Colon (tissue), 2 donors: ENCODE data around the gene PGS1.

ENCODE experiments used
- FAIRE-seq: peaks from 2 replicates; lab custom pipeline; 2012; peaks lifted over from hg19 to GRCh38; lab: Jason Lieb, UNC
- donor health status: control.
- donor health status: control.

PGS1 gene

GRCh38 chr17:78411241-78411857 is 32.9 kb downstream of the PGS1 start:
- no peak for FAIRE-seq

GRCh38 chr17:78412403-78412802 is 34.0 kb downstream of the PGS1 start:
- FAIRE-seq, result no peak

GRCh38 chr17:78414178-78415162 is 36.0 kb downstream of the PGS1 start:
- no peak for FAIRE-seq

GRCh38 chr17:78415821-78416711 is 37.6 kb downstream of the PGS1 start:
- FAIRE-seq, result no peak

GRCh38 chr17:78416791-78417530 is 38.5 kb downstream of the PGS1 start:
- FAIRE-seq, result no peak

- no peak for FAIRE-seq
Observed at GRCh38 chr17:78417531-78417909, 39.1 kb downstream of the PGS1 start.

- FAIRE-seq, result no peak
Observed at GRCh38 chr17:78418326-78419026, 40.0 kb downstream of the PGS1 start.

- no peak for FAIRE-seq
Observed at GRCh38 chr17:78419970-78420815, 41.7 kb downstream of the PGS1 start.

- no peak for FAIRE-seq
Observed at GRCh38 chr17:78421084-78421533, 42.7 kb downstream of the PGS1 start.

- FAIRE-seq, result no peak
Observed at GRCh38 chr17:78421534-78422266, 43.3 kb downstream of the PGS1 start.

- FAIRE-seq, result no peak
Observed at GRCh38 chr17:78422267-78422605, 43.8 kb downstream of the PGS1 start.

GRCh38 chr17:78422872-78423588 is 44.6 kb downstream of the PGS1 start:
- no peak for FAIRE-seq

GRCh38 chr17:78423961-78424675 is 45.7 kb downstream of the PGS1 start:
- no peak for FAIRE-seq

GRCh38 chr17:78425429-78425828 is 47.0 kb downstream of the PGS1 start:
- FAIRE-seq, result no peak

- no peak for FAIRE-seq
Observed at GRCh38 chr17:78426293-78426879, 47.9 kb downstream of the PGS1 start.

GRCh38 chr17:78427140-78427539 is 48.7 kb downstream of the PGS1 start:
- FAIRE-seq, result no peak

- FAIRE-seq, result no peak
Observed at GRCh38 chr17:78428025-78428575, 49.7 kb downstream of the PGS1 start.
